ENCODE measurements around the gene CSGALNACT2. TPM values are rescaled to one million over a fixed set of nuclear protein-coding genes. Genes with fewer than 3 reads are reported as not detected.

CSGALNACT2 gene
- total and polyA plus RNA-seq, 8 donors, result 2.3 to 8.6 (median 4.9) TPM

DNA sequence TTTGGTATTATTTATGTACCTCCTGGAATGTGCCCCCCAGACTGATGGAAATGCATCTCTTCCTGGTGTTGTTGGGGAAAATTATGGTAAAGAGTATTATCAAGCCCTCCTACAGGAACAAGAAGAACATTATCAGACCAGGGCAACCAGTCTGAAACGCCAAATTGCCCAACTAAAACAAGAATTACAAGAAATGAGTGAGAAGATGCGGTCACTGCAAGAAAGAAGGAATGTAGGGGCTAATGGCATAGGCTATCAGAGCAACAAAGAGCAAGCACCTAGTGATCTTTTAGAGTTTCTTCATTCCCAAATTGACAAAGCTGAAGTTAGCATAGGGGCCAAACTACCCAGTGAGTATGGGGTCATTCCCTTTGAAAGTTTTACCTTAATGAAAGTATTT lies 17.0 kb downstream of the CSGALNACT2 start:
- Histone ChIP-seq H3K4me1 (no peaks in the 10 kb centered on the region), H3K9me3 (no peaks in the 10 kb centered on the region), H3K27ac (no peak overlapping the region), H3K4me3 (no peak overlapping the region), H3K27me3 (no peaks in the 10 kb centered on the region), H3K36me3 (no peaks in the 10 kb centered on the region)
- WGBS, 2 donors, result 86 to 94% methylated on average over 2 of the region's 2 CpGs
- DNase-seq (no peak), ATAC-seq (no peak), FAIRE-seq (no peak)
- intact Hi-C loops (cut with DNase I), result no loop called here
- TF ChIP-seq CTCF (IDR thresholded peaks at IDR 0.05), result no peak

DNA sequence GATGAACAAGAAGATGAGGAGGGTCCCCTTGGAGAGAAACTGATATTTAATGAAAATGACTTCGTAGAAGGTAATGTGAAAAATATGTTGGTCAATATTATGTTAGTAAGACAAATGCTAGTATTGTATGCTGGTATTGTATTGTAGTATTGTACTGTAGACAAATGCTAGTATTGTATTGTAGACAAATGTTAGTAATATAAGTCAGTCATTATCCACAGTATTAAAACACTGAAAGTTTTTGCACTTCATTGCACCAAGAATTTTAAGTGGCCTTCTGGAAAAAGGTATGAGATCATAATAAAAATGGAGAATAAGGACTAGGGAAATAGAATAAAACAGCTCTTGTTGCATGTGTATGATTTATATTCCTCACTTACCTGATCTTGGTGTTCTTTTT lies 17.5 kb downstream of the CSGALNACT2 start:
- intact Hi-C loops (cut with DNase I), result no loop called here
- no peak for TF ChIP-seq CTCF (IDR thresholded peaks at IDR 0.05)

GRCh38 chr10:43156590-43157341 lies 18.5 kb downstream of the CSGALNACT2 start:
- Histone ChIP-seq H3K36me3 (no peaks in the 10 kb centered on the region), H3K9me3 (no peaks in the 10 kb centered on the region), H3K4me3 (no peak overlapping the region), H3K27me3 (no peaks in the 10 kb centered on the region), H3K27ac (no peak overlapping the region), H3K4me1 (no peaks in the 10 kb centered on the region)
- WGBS, 2 donors, result 57 to 58% methylated on average over 9 of the region's 9 CpGs
- intact Hi-C loops (cut with DNase I), result no loop called here
- TF ChIP-seq CTCF (IDR thresholded peaks at IDR 0.05), result no peak
- ATAC-seq (peak in 2 of 4 donors; percentile 32 to 68), FAIRE-seq (no peak), DNase-seq (no peak)

More for the DNA sequence above, 17.5 kb downstream of the CSGALNACT2 start:
- Histone ChIP-seq H3K36me3 (no peaks in the 10 kb centered on the region), H3K27me3 (no peaks in the 10 kb centered on the region), H3K4me1 (no peaks in the 10 kb centered on the region), H3K4me3 (no peak overlapping the region), H3K27ac (no peak overlapping the region), H3K9me3 (no peaks in the 10 kb centered on the region)
- 71 to 76% methylated on average over 1 of the region's 1 CpG for WGBS, 2 donors
- ATAC-seq (no peak), FAIRE-seq (no peak), DNase-seq (no peak)

DNA sequence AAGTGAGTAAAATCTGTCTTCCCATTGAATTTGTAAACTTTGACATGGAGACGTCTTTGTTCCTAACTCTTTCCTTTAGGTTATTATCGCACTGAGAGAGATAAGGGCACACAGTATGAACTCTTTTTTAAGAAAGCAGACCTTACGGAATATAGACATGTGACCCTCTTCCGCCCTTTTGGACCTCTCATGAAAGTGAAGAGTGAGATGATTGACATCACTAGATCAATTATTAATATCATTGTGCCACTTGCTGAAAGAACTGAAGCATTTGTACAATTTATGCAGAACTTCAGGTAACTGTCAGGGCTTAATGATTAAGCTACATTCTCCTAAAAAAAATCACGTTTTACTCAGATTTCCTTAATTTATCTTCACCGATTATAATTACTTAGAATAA lies 20.4 kb downstream of the CSGALNACT2 start:
- DNase-seq, result no peak
- no peak for FAIRE-seq
- Histone ChIP-seq H3K36me3 (no peaks in the 10 kb centered on the region), H3K4me3 (no peak overlapping the region), H3K27me3 (no peaks in the 10 kb centered on the region), H3K27ac (no peak overlapping the region), H3K9me3 (no peaks in the 10 kb centered on the region), H3K4me1 (no peaks in the 10 kb centered on the region)
- 77 to 79% methylated on average over 6 of the region's 6 CpGs for WGBS, 2 donors
- ATAC-seq, result no peak
- intact Hi-C loops (cut with DNase I), result no loop called here
- no peak for TF ChIP-seq CTCF (IDR thresholded peaks at IDR 0.05)
